Dermis blood vessel endothelial cell (primary cell): ENCODE measurements around the gene MMRN2. TPM values are rescaled to one million over a fixed set of nuclear protein-coding genes. Genes with fewer than 3 reads are reported as not detected.
"Not testable (repeated sequence)": the region's sequence is repeated elsewhere in the genome, so short reads cannot be mapped to it uniquely, and the experiment has no call there.

Experiments used
- DNase-seq: peaks from one replicate; pipeline ENCODE4 v3.0.0; 2010
- total RNA-seq: library from RNA; depleted of rRNA; stranded (reverse); fragments of >200 nt; gene quantifications from 2 replicates; pipeline ENCODE4 v1.2.3, GENCODE V29; 2014

Gene MMRN2, protein sequence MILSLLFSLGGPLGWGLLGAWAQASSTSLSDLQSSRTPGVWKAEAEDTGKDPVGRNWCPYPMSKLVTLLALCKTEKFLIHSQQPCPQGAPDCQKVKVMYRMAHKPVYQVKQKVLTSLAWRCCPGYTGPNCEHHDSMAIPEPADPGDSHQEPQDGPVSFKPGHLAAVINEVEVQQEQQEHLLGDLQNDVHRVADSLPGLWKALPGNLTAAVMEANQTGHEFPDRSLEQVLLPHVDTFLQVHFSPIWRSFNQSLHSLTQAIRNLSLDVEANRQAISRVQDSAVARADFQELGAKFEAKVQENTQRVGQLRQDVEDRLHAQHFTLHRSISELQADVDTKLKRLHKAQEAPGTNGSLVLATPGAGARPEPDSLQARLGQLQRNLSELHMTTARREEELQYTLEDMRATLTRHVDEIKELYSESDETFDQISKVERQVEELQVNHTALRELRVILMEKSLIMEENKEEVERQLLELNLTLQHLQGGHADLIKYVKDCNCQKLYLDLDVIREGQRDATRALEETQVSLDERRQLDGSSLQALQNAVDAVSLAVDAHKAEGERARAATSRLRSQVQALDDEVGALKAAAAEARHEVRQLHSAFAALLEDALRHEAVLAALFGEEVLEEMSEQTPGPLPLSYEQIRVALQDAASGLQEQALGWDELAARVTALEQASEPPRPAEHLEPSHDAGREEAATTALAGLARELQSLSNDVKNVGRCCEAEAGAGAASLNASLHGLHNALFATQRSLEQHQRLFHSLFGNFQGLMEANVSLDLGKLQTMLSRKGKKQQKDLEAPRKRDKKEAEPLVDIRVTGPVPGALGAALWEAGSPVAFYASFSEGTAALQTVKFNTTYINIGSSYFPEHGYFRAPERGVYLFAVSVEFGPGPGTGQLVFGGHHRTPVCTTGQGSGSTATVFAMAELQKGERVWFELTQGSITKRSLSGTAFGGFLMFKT
- total RNA-seq = 465 and 483 TPM in 2 replicates

DNA sequence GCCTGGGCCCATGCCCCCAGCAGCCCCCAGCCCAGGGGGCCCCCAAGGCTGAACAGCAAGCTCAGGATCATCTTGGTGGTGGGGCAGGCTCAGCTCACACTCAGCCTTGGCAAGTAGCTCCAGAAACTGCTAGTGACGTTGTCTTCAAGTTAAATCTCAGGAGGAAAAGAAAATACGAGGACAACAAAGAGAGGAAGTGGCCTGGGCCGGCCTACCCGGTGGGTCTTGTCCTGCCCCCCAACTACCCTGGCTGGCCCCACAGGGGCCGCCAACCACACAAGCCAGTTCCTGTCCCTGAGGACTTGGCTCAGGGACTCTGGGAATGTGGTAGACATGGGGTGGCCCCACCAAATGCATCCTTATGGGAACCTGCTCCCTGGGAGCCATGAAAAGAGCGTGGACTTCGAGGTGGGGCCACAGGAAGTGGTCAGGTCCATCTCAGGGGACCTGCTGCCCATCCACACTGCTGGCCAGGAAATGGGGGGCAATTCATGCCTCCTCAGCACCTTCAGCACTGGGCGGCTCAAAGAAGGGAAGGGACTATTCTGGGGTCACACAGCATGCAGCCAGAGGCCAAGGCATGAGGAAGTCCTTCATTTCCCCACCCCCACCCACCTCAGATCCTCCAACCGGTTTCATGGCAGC is at the start of gene MMRN2:
TSS of gene MMRN2 (minus strand) at position 145 of the 645 bp plus-strand sequence. CDS start at position 71, 74 bp downstream.
- DNase-seq = peak; percentile 83

DNA sequence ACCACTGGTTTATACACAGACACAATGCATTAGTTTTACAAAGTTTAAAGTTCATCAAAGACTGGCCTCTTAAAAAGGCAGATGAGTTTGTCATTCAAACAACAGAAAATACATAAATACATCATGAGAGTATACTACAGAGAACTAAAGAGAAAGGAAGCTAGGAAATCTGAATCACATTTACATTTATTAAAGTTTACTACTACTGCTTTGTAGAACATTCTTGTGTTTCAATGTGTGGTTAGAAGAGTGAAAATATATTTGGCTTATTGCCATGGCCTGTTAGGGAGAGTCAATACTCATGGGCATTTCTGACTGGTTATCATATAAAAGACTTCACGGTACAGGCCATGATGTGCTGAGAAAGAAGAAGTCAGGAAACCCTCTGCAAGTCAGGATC is 49.7 kb upstream of the MMRN2 start:
- DNase-seq = not testable (repeated sequence)

DNA sequence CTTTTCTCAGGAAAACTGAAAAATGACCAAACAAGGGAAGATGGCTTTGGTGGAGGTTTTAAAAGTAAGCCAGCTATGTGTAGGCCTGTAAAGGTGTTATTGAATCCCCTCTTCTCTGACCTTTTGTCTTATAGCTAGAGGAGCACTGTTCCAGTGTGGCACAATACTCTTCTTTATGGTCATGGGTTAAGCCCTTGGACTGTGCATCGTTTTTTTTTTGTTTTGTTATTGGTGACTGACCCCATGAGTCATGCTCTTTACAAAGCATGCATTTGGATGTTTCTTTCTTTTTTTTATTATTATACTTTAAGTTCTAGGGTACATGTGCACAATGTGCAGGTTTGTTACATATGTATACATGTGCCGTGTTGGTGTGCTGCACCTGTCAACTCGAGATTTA is 43.1 kb upstream of the MMRN2 start:
- DNase-seq = peak; percentile 9

DNA sequence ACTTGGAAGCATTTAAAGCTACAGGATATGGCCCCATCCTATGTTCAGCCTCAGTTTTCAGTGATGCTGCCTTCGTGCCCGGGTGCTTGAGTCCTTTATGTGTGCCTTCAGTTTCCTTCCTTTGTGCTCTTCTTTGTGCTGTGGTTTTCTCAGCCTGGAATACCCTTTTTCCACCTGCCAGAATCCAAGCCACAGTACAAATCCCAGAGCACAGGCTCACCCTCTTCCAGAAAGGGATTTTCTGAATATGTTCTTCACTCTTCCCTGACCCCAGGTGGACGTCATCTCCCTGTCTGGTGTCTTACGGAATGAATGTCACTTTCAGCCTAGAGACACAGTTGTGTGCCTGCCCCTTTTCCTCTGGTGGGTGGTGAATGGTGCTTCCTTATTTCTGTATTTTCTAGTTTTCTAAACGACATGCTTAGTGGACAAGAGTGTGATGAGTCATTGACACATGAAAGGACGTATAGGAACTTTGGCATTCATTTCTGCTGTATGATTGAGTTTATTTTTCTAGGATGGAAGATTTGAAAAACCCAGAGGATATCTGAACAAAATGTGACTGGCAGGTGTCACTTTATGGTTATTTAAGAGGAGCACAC is 42.5 kb upstream of the MMRN2 start:
- not testable (repeated sequence) for DNase-seq

DNA sequence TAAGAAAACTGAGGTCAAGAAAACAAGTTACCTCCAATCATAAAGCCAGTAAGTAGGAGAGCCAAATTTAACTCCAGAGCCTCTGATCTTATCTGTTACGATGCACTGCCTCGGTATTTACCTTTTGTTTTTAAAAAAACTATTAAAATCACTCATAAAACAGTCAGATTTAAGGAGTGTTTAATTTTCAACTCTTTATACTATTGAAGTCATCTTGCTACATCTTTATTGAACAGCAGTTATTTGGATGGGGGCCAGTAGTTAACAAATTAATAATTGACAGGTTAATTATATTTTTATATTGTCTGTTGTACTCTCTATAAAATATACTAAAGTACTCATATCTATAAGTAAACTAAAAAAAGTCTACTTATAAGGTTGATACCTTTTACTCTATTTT is 35.5 kb upstream of the MMRN2 start:
- DNase-seq = no peak

DNA sequence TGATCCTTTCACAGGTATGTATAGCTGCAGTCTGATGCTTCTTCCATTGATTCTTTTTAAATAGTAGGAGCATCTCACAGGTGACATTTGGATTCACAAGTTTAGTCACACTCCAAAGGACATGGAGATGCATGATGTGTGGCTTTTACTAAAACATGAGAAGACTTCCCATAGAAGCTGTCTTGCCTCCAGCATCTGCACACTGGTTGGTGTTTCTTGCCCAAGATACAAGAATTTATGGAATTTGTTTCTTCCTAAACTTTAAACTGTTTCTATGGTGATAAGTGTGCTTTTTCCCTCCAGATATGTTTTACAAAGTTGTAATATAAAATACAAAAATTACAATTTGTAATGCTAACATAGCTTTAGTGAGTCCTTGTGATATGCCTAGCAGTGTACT is 35.0 kb upstream of the MMRN2 start:
- DNase-seq = no peak

DNA sequence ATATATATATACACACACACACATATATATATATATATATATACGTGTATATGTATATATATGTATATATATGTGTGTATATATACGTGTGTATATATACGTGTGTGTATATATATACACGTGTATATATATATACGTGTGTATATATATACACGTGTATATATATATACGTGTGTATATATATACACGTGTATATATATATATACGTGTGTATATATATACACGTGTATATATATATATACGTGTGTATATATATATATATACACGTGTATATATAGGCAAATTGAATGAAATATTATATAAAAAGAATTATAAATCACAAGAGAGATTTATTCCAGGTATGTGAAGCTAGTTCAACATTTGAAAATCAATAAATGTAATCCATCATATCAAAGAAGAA is 33.9 kb upstream of the MMRN2 start:
- not testable (repeated sequence) for DNase-seq

DNA sequence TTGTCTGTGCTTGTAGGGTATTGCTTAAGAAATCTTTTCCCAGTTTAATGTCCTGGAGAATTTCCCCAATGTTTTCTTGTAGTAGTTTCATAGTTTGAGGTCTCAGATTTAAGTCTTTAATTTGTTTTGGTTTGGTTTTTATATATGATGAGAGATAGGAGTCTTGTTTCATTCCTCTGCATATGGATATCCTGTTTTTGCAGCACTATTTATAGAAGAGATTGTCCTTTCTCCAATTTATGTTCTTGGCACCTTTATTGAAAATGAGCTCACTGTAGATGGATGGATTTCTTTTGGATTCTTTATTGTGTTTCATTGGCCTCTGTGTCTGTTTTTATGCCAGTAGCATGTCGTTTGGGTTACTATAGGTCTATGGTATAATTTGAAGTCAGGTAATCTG is 31.1 kb upstream of the MMRN2 start:
- DNase-seq = no peak

DNA sequence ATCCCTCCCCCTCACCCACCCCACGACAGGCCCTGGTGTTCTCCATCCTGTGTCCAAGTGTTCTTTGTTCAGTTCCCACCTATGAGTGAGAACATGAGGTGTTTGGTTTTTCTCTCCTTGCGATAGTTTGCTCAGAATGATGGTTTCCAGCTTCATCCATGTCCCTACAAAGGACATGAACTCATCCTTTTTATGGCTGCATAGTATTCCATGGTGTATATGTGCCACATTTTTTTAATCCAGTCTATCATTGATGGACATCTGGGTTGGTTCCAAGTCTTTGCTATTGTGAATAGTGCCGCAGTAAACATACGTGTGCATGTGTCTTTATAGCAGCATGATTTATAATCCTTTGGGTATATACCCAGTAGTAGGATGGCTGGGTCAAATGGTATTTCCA is 27.1 kb upstream of the MMRN2 start:
- DNase-seq = not testable (repeated sequence)

DNA sequence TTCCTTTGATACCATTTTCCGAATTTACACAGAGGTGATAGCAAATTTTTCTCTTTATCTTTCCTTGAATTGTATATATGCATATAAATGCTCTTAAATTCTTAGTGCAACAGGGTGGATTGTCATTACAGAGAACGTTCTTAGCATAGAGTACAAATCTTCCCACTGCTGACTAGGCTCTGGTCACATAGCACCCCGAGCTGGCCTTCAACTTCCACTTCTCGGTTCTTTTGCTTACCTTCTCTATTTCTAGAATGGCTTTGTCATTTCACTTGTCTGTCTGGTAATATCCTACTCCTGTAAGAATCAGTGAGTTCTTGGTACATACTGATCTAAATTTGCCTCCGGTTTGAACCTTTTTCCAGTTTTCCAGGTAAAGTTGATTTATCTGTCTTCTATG is 24.3 kb upstream of the MMRN2 start:
- no peak for DNase-seq

DNA sequence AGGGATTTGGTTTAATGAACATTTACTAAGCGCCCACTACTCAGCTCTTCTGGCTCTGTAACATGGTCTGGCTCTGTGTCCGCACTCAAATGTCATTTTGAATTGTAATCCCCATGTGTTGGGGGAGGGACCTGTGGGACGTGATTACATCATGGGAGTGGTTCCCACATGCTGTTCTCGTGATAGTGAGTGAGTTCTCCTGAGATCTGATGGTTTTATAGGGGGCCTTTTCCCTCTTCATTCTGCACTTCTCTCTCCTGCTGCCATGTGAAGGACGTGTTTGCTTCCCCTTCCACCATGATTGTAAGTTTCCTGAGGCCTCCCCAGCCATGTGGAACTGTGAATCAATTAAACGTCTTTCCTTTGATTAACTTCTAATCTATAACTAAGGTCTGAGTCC is 23.6 kb upstream of the MMRN2 start:
- not testable (repeated sequence) for DNase-seq

DNA sequence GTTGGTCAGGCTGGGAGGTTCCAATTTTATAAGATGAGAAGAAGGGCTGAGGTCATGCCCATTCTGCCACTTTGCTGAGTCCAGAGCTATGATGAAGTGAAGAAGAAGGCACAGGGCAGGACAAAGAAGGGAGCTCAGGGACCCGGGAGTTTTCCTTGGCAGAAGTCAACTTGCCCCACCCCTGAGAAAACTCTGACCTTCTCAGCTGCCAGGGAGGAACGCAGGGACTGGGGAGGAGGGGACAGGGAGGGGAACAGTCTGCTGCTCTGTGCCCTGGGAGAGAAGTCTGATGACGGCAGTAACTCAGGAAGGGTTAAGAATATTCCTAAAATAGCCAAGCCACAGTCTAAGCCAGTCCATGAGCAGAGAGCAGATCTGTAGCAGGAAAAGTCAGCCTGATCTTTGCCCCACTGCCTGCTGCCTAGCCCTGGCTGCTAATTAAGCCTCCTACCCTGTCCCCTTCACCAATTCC is 22.6 kb upstream of the MMRN2 start:
- no peak for DNase-seq

DNA sequence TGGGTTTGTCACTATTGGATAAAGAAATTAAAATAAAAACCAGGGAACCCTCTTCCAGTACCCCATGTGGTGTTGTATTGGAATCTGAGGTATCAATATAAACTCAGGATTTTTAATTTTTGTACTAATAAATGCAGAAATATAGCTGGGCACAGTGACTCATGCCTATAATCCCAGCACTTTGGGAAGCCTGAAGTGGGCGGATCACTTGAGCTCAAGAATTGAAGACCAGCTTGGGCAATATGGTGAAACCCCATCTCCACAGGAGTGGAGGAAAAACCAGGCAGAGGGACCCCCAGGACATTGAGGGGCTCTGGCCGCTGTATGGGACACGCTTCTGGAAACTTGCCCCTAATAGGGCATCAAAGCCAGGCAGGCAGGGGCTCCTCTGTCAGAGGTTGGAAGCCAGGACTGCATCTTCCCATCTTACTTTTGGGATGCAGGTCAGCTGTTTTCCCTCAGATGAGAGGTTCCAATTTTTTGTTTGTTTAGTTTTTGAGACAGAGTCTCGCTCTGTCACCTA is 21.9 kb upstream of the MMRN2 start:
- no peak for DNase-seq

DNA sequence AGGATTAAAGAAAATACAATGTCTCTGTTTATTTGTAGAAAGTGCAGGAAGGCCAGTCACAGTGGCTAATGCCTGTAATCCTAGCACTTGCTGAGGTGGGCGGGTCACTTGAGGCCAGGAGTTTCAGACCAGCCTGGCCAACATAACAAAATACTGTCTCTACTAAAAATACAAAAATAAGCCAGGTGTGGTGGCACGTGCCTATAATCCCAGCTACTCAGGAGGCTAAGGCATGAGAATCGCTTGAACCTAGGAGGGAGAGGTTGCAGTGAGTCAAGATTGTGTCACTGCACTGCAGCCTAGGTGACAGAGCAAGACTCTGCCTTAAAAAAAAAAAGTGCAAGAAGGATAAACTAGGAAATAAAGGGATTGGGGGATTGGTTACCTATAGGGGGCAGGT is 21.0 kb upstream of the MMRN2 start:
- not testable (repeated sequence) for DNase-seq

DNA sequence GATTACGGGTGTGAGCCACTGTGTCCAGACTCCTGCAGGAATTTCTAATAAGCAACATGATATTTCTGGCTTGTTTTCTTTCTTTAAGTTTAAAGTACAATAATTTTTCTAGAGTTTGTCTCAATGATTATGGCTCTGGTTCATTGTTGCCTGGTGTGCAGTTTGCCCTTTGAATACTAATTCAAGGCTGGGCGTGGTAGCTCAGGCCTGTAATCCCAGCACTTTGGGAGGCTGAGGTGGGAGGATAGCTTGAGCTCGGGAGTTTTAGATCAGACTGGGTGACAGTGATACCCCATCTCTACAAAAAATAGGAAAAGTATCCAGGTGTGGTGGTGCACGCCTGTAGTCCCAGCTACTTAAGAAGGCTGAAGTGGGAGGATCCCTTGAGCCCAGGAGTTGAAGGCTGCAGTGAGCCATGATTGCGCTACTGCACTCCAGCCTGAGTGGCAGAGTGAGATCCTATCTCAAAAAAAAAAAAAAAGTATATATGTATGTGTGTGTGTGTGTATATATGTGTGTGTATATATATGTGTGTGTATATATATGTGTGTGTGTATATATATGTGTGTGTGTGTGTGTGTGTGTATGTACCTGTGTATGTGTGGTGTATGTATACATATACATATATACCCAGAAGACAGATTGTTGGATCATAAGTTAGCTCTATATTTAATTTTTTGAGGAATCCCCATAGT is 19.1 kb upstream of the MMRN2 start:
- no peak for DNase-seq

DNA sequence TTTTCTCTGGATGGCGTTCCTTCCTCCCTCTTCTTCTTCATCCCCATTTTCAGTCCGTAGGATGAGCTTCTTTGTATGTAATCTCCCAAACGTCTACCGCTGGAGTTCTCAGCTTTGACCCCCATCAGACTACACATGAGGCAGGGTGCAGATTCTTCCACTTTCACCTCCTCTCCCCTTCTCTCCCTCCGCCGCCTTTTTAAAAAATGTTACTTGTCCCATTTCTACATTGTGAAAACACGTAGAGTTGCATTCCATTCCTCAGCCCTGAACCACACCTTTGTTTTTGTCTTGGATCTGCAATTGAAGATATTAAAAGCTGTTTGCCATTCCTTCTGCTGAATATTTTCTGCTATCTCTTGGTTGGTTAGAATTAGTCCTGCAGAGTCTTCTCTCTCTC is 17.1 kb upstream of the MMRN2 start:
- no peak for DNase-seq

DNA sequence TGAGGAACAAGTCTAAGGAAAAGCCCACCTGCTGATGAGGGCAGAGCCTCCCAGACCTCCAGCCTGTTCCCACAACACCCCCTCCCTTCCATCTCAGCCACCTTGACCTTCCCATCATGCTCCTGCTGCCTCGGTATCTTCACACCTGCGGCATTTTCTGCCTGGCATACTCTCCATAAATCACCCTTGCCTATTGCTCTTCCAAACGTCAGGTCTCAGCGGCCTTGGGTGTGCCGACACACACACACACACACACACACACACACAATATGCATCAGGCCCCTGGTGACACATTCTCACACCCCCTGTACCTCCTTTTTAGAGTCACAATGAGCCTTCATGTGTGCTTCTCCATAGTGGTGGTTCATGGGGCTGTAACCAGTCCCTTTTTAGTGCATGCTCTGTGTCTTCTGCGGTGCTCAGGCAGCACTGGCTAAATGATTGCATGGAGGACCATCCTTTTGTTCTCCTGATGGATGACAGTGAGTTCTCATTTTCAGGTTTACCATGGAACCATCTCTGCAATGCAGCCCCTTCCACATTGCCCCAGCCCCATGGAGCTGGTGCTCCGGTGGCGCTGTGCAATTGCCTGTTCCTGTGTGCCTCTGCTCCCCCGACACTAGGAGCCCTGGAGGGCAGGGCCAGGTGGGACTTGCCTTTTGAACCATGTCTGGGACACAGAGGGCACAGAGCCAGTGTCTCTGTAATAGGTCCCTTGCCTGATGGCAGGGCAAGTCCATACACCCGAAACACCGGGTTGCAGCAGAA is 15.4 kb upstream of the MMRN2 start:
- no peak for DNase-seq

DNA sequence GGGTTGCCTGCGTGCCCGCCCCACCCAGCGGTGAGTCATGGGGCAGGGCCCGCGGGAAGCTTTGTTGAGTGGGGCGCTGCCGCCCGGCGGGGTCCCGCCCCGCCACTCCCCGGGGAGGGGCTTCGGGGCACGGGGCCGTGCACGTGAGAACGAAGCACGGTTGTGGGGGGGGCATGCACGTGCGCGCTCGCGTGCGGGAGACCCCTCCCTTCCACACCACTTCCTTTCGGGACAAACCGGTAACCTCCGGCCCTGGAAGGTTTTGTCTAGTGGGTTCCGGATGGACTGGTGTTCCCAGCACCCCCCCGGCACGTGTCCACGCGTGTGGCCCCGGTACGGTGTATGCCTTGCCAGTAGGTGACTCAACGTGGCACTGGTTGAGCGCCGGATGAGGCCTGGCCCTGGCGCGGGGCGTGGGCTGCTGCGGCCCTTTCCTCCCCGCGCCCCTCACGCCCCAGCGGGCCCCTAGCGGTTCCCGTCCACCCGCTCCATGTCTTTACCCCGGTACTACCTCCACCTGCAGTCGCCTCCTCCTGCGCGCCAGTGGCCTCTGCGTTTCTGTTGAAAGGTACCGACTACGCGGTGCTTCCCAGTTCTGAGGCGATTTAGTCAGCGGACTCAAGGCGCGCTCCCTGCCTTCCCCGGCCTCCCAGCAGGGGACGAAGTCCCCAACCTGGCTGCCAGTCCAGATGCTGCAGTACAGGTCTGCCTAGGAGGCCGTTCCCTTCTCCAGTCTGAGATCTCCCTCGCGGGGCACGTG is 14.0 kb upstream of the MMRN2 start:
- peak; percentile 76 for DNase-seq

DNA sequence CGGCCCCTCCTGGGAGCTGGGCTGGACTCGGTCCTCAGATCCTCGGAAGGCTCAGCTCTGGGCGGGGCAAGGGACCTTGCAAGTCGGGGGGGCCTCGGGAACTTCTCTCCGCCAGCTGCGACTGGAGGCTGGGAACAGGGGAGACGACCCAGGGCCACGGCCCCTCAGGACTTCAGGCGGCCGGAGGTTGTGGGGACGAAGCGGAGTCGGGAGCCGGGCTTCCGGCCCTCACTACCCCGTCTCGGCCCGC is 13.5 kb upstream of the MMRN2 start:
- no peak for DNase-seq
